Heart left ventricle (tissue), 16 donors: ENCODE results near the gene BACH2. TPM values are rescaled to one million over a fixed set of nuclear protein-coding genes. Genes with fewer than 3 reads are reported as not detected.

ENCODE experiments used
- ATAC-seq, 4 donors: fragments of 200-7000 bp; cut with Tn5 transposase; one replicate each; pipeline ENCODE4 v1.9.1; 2020 to 2022; ENCODE audit warnings: moderate library complexity in 4 of 4, mild to moderate bottlenecking in 3 of 4, moderate number of reproducible peaks in 1 of 4
- DNase-seq, 5 donors: peaks; one replicate each; pipeline ENCODE4 v3.0.0-alpha.2; 2020
- H3K27ac ChIP-seq, 12 donors: fragments of 200-600 bp; sonication (generic) in 4 of 12; one replicate each; pipeline versions ENCODE4 v1.5.0 to v1.8.0; 2016 to 2022; ENCODE audit warnings: mild to moderate bottlenecking in 2 of 12
- H3K27me3 ChIP-seq, 9 donors: fragments of 200-600 bp; sonication (generic) in 2 of 9; one replicate each; pipeline versions ENCODE4 v1.5.1 to v1.8.0; 2016 to 2022; ENCODE audit warnings: mild to moderate bottlenecking in 3 of 9
- H3K36me3 ChIP-seq, 9 donors: fragments of 200-600 bp; sonication (generic) in 2 of 9; one replicate each; pipeline versions ENCODE4 v1.5.0 to v1.8.0; 2018 to 2022; ENCODE audit warnings: mild to moderate bottlenecking in 2 of 9
- H3K4me1 ChIP-seq, 12 donors: fragments of 200-600 bp; sonication (generic) in 4 of 12; one replicate each; pipeline versions ENCODE4 v1.5.0 to v1.8.0; 2016 to 2022; ENCODE audit warnings: mild to moderate bottlenecking in 3 of 12
- H3K4me3 ChIP-seq, 12 donors: fragments of 200-600 bp; sonication (generic) in 4 of 12; one replicate each; pipeline versions ENCODE4 v1.5.0 to v1.8.0; 2017 to 2022; ENCODE audit warnings: mild to moderate bottlenecking in 9 of 12, moderate library complexity in 4 of 12
- H3K9me3 ChIP-seq, 12 donors: fragments of 200-600 bp; sonication (generic) in 4 of 12; one replicate each; pipeline versions ENCODE4 v1.5.0 to v1.8.0; 2016 to 2022; ENCODE audit warnings: mild to moderate bottlenecking in 1 of 12
- POLR2A ChIP-seq, 2 donors: fragments of 450-650 bp; IDR thresholded peaks; one replicate each; pipeline ENCODE4 v1.6.1; 2017; ENCODE audit warnings: antibody characterized with exemption in 2 of 2, mild to moderate bottlenecking in 2 of 2, moderate library complexity in 2 of 2
- WGBS, 4 donors: extraction: QIAGEN DNeasy Blood & Tissue Kit in 2 of 4; methylation state at CpG; one replicate each; pipeline versions ENCODE4 v1.1.5 to v1.1.7; 2013 to 2018; 5-methylcytosine and 5-hydroxymethylcytosine counted together
- intact Hi-C, 10 donors: fragments of 100-400 bp; cut with DNase I; formaldehyde crosslinking; loops; one replicate each; pipeline versions ENCODE4 v1.11.1 to v1.14.2; 2022
- polyA plus RNA-seq, 2 donors: library from polyadenylated mRNA; stranded (reverse); fragments of 200-250 nt; gene quantifications; one replicate each; pipeline ENCODE4 v1.2.3, GENCODE V29; 2013
- total RNA-seq, 9 donors: library from RNA; depleted of rRNA in 2 of 9; stranded (reverse); fragments of >200 nt in 2 of 9; fragmentation: NEBNext Ultra II Directional in 3 of 9; extraction: Animal tissue kit (Norgen Biotek cat#: 25700) in 3 of 9; gene quantifications; one replicate each; pipeline versions ENCODE4 v1.1.0 to v1.2.4, GENCODE V29; 2016 to 2023
- TF ChIP-seq, protein P1 (sequence below), 12 donors: fragments of 200-600 bp; sonication (generic) in 4 of 12; IDR thresholded peaks; one replicate each; pipeline versions ENCODE4 v1.5.0 to v1.8.0; 2018 to 2022; ENCODE audit warnings: antibody characterized with exemption in 12 of 12, mild to moderate bottlenecking in 5 of 12
- donor health status: ischemic (EF 13 %, LVEDD 7.1; RV severe dilation, severe dysfunction).
- donor health status: healthy with polysubstance abuse.
- donor health status: DM: no; HTN: yes; CAD: no.
- donor health status: DM: no; HTN: no; CAD: no.
- donor health status: ischemic (EF 25% LVEDD 6.9; RV normal size, moderate dysfunction).
- donor health status: ischemic (EF 25% LVEDD 5.7; RV mildly dilated, moderate dysfunction).
- donor health status: healthy.
- donor health status: DM: yes; HTN: yes; CAD: no.
- donor health status: ischemic (EF 35%, LVEDD 5.7; RV mildly dilated, moderate dysfunction).
- donor health status: nonischemic (EF 11% LVEDD 7.7; RV severe dilation, severe dysfunction).
- donor health status: DM: yes; HTN: yes; CAD: no.
- donor health status: PGD.
- donor health status: ischemic (EF 29% LVEDD 5.4; RV normal size, mild dysfunction).
- donor health status: nonischemic (EF 23%, LVEDD 6.1; RV moderate dilation, normal function).

The BACH2 gene
- total and polyA plus RNA-seq, 11 donors, result 0.23 to 8.4 (median 1.5) TPM

DNA sequence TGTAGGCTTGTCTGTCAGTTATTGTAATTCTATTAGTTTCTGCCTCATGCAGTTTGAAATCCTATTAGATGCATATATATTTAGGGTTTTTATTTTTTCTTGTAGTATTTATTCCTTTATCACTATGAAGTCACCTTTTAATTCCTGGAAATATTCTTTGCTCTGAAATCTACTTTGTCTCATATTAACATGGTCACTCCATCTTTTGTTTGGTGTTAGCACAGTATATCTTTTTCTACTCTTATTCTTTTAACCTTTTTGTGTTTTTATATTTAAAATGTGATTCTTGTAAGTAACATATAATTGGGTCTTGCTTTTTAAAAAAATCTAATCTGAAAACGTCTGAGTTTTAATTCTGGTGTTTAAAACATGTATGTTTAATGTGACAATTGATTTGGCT, 280.8 kb downstream of the BACH2 start:
- 74 to 78% (median 75%) methylated on average over 1 of the region's 1 CpG for WGBS, 4 donors
- Histone ChIP-seq H3K4me1 (no peaks in the 10 kb centered on the region), H3K36me3 (no peaks in the 10 kb centered on the region), H3K27ac (no peak overlapping the region), H3K9me3 (no peaks in the 10 kb centered on the region), H3K27me3 (no peaks in the 10 kb centered on the region), H3K4me3 (no peak overlapping the region)
- DNase-seq, result no peak
- TF ChIP-seq, protein P1, sequence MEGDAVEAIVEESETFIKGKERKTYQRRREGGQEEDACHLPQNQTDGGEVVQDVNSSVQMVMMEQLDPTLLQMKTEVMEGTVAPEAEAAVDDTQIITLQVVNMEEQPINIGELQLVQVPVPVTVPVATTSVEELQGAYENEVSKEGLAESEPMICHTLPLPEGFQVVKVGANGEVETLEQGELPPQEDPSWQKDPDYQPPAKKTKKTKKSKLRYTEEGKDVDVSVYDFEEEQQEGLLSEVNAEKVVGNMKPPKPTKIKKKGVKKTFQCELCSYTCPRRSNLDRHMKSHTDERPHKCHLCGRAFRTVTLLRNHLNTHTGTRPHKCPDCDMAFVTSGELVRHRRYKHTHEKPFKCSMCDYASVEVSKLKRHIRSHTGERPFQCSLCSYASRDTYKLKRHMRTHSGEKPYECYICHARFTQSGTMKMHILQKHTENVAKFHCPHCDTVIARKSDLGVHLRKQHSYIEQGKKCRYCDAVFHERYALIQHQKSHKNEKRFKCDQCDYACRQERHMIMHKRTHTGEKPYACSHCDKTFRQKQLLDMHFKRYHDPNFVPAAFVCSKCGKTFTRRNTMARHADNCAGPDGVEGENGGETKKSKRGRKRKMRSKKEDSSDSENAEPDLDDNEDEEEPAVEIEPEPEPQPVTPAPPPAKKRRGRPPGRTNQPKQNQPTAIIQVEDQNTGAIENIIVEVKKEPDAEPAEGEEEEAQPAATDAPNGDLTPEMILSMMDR (IDR thresholded peaks at IDR 0.05), result no peak
- TF ChIP-seq POLR2A (IDR thresholded peaks at IDR 0.05), result no peak
- no peak for ATAC-seq
- intact Hi-C loops, result no loop called here

DNA sequence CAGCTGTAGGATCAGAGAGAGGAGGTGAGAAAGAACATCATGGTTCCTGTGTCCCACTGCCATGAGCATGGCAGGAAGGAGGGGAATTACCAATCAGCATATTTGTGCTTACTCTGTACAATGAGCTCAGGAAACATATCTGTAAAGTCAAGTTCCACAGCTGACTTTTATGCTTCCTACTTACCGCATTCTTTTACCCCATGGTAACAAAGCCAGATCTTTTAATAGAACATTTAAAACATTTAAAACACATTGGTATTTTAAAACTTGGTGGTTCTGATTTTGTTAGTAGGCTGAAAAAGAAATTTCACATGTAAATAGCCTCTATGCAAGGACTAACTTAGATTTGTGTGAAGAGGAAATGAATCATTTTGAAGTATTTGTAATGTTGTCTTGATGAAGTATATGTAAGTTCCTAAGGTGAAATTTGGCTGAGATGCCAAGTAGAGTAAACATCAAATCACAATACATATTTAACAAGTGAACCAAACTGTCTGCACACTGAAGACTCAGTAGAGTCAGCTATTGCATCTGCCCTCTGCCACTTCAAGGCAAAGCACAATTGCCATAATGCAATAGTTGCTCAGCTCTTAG, 287.6 kb downstream of the BACH2 start:
- H3K36me3 ChIP-seq, result peaks cover 0 to 7% (median 0%) of the 10 kb centered on the region in 9 donors
- TF ChIP-seq, protein P1 (IDR thresholded peaks at IDR 0.05), result no peak
- H3K27ac ChIP-seq, result peak overlapping the region in 4 of 12 donors; percentile 3 to 43 (median 9)
- intact Hi-C loops, result no loop called here
- no peaks in the 10 kb centered on the region for H3K9me3 ChIP-seq
- H3K4me1 ChIP-seq, result peaks cover 0 to 10% (median 0%) of the 10 kb centered on the region in 12 donors
- 43 to 72% (median 54%) methylated on average over 1 of the region's 1 CpG for WGBS, 4 donors
- ATAC-seq (peak in 1 of 4 donors; percentile 72), DNase-seq (no peak)
- H3K27me3 ChIP-seq, result no peaks in the 10 kb centered on the region
- H3K4me3 ChIP-seq, result no peak overlapping the region

DNA sequence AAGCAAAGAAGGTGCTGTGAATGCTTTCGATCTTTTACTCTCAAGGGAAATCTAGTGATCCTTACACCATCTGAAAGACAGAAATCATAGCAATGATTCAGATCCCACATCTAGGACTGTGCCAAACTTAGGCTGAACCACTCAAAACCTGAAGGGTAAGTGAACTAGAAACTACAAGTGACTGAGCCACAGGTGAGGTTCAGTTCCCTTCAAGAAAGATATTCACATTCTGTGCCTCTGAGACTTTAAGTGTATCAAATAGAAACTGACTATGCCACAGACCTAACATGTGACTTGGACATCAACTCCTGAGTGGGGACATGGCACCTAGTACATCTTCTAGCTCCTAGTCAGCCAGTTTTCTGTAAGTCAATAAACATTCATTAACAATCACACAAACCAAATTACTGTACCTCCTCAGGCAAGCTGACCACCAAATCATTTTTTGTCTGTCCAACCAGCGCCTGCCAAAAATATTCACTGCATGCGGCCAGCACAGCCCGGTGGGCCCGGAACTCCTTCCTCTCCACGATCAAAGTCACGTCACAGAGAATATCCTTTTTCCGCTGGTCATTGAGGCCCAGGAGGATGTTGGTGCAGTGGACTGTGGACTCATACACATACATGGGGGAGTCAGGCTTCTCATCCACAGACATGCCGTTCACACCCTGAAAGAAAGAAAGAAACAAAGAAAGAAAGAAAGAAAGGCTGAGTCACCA, 288.3 kb downstream of the BACH2 start:
- H3K4me1 ChIP-seq, result peaks cover 0 to 10% (median 0%) of the 10 kb centered on the region in 12 donors
- no peaks in the 10 kb centered on the region for H3K27me3 ChIP-seq
- DNase-seq, result no peak
- 70 to 83% (median 75%) methylated on average over 9 of the region's 9 CpGs for WGBS, 4 donors
- H3K9me3 ChIP-seq, result no peaks in the 10 kb centered on the region
- no peak overlapping the region for H3K4me3 ChIP-seq
- ATAC-seq, result peak in 1 of 4 donors; percentile 92
- intact Hi-C loops, result no loop called here
- H3K27ac ChIP-seq, result peak overlapping the region in 4 of 12 donors; percentile 3 to 43 (median 9)
- H3K36me3 ChIP-seq, result peaks cover 0 to 7% (median 0%) of the 10 kb centered on the region in 9 donors
- TF ChIP-seq POLR2A (IDR thresholded peaks at IDR 0.05), result no peak
- TF ChIP-seq, protein P1 (IDR thresholded peaks at IDR 0.05), result no peak

DNA sequence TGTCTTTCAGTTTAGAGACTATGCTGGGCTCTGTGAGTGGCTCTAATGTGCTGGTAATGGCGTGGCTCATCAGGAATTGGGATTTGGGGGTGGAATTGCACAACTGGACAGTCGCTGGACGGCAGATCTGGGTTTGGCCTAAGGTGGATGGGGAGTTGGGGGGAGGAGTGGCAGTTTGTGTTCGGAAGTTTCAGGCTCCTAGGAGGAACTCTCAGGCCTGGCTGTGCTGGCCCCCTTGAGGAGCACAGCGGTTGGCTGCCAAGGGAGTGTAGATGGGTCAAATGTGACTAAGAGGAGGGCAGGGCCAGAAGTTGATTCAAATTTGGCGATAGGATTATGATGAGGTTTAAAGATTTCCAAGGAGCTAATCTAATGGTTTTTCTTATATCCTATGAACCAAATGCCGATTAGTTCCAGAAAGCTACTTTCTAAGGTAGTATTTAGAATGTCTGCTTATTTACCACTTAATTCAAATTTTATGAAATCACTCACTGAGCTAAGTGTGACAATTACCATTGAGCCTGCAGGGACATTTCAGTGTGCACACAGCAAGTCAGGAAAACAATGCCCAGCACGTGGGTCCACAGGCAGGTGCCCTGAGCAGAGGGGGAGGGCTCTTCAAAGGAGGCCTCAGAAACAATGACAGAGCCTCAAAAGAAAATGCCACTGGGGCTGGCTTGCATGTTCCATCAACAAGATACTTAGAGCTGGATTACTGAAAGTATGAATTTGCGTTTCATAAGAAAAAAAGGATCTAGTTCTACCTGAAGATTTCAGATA, 291.4 kb downstream of the BACH2 start:
- 88 to 98% (median 96%) methylated on average over 9 of the region's 9 CpGs for WGBS, 4 donors

More for the DNA sequence above, 291.4 kb downstream of the BACH2 start:
- intact Hi-C loops, result no loop called here
- H3K4me1 ChIP-seq, result peaks cover 0 to 14% (median 4%) of the 10 kb centered on the region in 12 donors
- no peak for ATAC-seq
- peaks cover 0 to 7% (median 0%) of the 10 kb centered on the region in 9 donors for H3K36me3 ChIP-seq
- no peak for DNase-seq
- TF ChIP-seq, protein P1 (IDR thresholded peaks at IDR 0.05), result no peak
- no peak for TF ChIP-seq POLR2A (IDR thresholded peaks at IDR 0.05)
- H3K4me3 ChIP-seq, result no peak overlapping the region
- H3K27ac ChIP-seq, result no peak overlapping the region
- no peaks in the 10 kb centered on the region for H3K9me3 ChIP-seq
- H3K27me3 ChIP-seq, result no peaks in the 10 kb centered on the region
